Spleen (tissue), 11 donors: Measurements from ENCODE around the gene KLHDC9. TPM values are rescaled to one million over a fixed set of nuclear protein-coding genes. Genes with fewer than 3 reads are reported as not detected.

Experiments
- DNase-seq: peaks from one replicate; pipeline ENCODE4 v3.0.0-alpha.2; 2020
- H3K27ac ChIP-seq, 8 donors: fragments of 200-600 bp; sonication (generic) in 7 of 8; 1 replicate in 4 of 8; 2 replicates in 4 of 8; pipeline versions ENCODE4 v1.5.0 to v1.8.0; 2016 to 2021; ENCODE audit warnings: inconsistent platforms in 4 of 8, mild to moderate bottlenecking in 4 of 8, moderate library complexity in 1 of 8
- H3K27me3 ChIP-seq, 7 donors: fragments of 200-600 bp; sonication (generic) in 6 of 7; replicated peaks in 1 of 7; 1 replicate in 4 of 7; 2 replicates in 3 of 7; pipeline versions ENCODE4 v1.5.0 to v1.8.0; 2016 to 2021; ENCODE audit warnings: inconsistent platforms in 3 of 7, mild to moderate bottlenecking in 1 of 7
- H3K36me3 ChIP-seq, 6 donors: fragments of 200-600 bp; sonication (generic) in 5 of 6; 1 replicate in 4 of 6; 2 replicates in 2 of 6; pipeline versions ENCODE4 v1.5.0 to v1.8.0; 2016 to 2021; ENCODE audit warnings: inconsistent platforms in 2 of 6
- H3K4me1 ChIP-seq, 6 donors: fragments of 200-600 bp; sonication (generic) in 5 of 6; 1 replicate in 3 of 6; 2 replicates in 3 of 6; pipeline versions ENCODE4 v1.5.0 to v1.8.0; 2016 to 2021; ENCODE audit warnings: inconsistent platforms in 3 of 6
- H3K4me3 ChIP-seq, 8 donors: fragments of 200-600 bp; sonication (generic) in 7 of 8; 1 replicate in 4 of 8; 2 replicates in 4 of 8; pipeline versions ENCODE4 v1.5.0 to v1.8.0; 2016 to 2021; ENCODE audit warnings: inconsistent platforms in 4 of 8, mild to moderate bottlenecking in 4 of 8, moderate library complexity in 2 of 8
- H3K9me3 ChIP-seq, 8 donors: fragments of 200-600 bp; sonication (generic) in 7 of 8; 1 replicate in 4 of 8; 2 replicates in 4 of 8; pipeline versions ENCODE4 v1.5.0 to v1.8.0; 2016 to 2021; ENCODE audit warnings: inconsistent platforms in 4 of 8
- POLR2A ChIP-seq, 3 donors: fragments of 450-650 bp; IDR thresholded peaks; one replicate each; pipeline ENCODE4 v1.5.1; 2017; ENCODE audit warnings: antibody characterized with exemption in 3 of 3, mild to moderate bottlenecking in 1 of 3
- POLR2AphosphoS5 ChIP-seq, 3 donors: sonication (generic); formaldehyde crosslinking; IDR thresholded peaks; one replicate each; pipeline ENCODE4 v1.5.1; 2017; ENCODE audit warnings: antibody characterized with exemption in 3 of 3
- WGBS, 5 donors: extraction: QIAGEN DNeasy Blood & Tissue Kit in 3 of 5; methylation state at CpG; one replicate each; pipeline versions ENCODE4 v1.1.5 to v1.1.7; 2013 to 2018; 5-methylcytosine and 5-hydroxymethylcytosine counted together
- intact Hi-C: fragments of 100-400 bp; cut with DNase I; formaldehyde crosslinking; loops from one replicate; pipeline ENCODE4 v1.15.0; 2023; ENCODE audit warnings: low total_unique reads
- polyA plus RNA-seq, 3 donors: library from polyadenylated mRNA; stranded (reverse); fragments of 200-250 nt; gene quantifications; one replicate each; pipeline ENCODE4 v1.2.1, GENCODE V29; 2013
- total RNA-seq, 7 donors: library from RNA; depleted of rRNA in 3 of 7; stranded (reverse); fragments of >200 nt in 3 of 7; fragmentation: NEBNext Ultra II Directional in 4 of 7; extraction: Animal tissue kit (Norgen Biotek cat#: 25700) in 4 of 7; gene quantifications; one replicate each; pipeline versions ENCODE4 v1.1.0 to v1.2.1, GENCODE V29; 2016 to 2021
- TF ChIP-seq, protein P1 (sequence below), 11 experiments: fragments of 200-600 bp in 7 of 11; fragments of 450-650 bp in 4 of 11; sonication (generic) in 4 of 11; IDR thresholded peaks in 8 of 11; conservative IDR thresholded peaks in 3 of 11; 1 replicate in 7 of 11; 2 replicates in 4 of 11; pipeline versions ENCODE4 v1.4.0 to v1.8.0; 2016 to 2021; ENCODE audit warnings: antibody characterized with exemption in 11 of 11, inconsistent platforms in 4 of 11, mild to moderate bottlenecking in 1 of 11
- donor health status: healthy with polysubstance abuse.
- donor health status: DM: no; HTN: no; CAD: no; lungs with moderate emphysema.
- donor health status: DM: no; HTN: no; CAD: no.
- donor health status: Bipolar disorder and iron deficiency.
- donor health status: healthy.
- donor health status: DM: no; HTN: no; CAD: no.
- donor health status: DM: yes; HTN: yes; CAD: no.

The KLHDC9 gene
- total and polyA plus RNA-seq, 10 donors, result 1.1 to 3.9 (median 1.7) TPM

DNA sequence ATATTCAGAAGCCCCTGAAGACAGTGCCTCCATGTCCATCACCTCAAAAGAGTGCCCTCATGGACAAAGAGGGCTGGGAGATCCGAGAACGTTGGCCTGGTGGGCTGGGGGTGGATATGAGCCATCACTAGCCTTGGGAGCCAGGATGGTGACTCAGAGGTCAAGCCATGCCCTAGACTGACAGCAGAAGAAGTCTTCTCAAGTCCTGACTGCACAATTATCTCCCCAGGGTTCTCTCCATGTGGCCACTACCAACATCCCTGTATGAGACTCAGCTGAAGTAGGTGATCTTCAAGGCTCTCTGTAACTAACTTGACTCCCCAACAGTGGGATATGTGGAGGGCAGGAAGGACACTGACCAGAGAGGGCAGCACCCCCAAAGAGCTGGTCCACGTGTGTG, 45.3 kb upstream of the KLHDC9 start:
- Histone ChIP-seq H3K27me3 (no peaks in the 10 kb centered on the region), H3K27ac (peak overlapping the region in 1 of 8 donors; percentile 3), H3K4me3 (no peak overlapping the region), H3K4me1 (peaks cover 0 to 44% (median 4%) of the 10 kb centered on the region in 6 donors), H3K9me3 (no peaks in the 10 kb centered on the region), H3K36me3 (peaks cover 8 to 98% (median 89%) of the 10 kb centered on the region in 6 donors)
- no peak for DNase-seq
- TF ChIP-seq POLR2A (IDR thresholded peaks at IDR 0.05), result no peak
- no peak for TF ChIP-seq POLR2AphosphoS5 (IDR thresholded peaks at IDR 0.05)
- TF ChIP-seq, protein P1, sequence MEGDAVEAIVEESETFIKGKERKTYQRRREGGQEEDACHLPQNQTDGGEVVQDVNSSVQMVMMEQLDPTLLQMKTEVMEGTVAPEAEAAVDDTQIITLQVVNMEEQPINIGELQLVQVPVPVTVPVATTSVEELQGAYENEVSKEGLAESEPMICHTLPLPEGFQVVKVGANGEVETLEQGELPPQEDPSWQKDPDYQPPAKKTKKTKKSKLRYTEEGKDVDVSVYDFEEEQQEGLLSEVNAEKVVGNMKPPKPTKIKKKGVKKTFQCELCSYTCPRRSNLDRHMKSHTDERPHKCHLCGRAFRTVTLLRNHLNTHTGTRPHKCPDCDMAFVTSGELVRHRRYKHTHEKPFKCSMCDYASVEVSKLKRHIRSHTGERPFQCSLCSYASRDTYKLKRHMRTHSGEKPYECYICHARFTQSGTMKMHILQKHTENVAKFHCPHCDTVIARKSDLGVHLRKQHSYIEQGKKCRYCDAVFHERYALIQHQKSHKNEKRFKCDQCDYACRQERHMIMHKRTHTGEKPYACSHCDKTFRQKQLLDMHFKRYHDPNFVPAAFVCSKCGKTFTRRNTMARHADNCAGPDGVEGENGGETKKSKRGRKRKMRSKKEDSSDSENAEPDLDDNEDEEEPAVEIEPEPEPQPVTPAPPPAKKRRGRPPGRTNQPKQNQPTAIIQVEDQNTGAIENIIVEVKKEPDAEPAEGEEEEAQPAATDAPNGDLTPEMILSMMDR (IDR thresholded peaks at IDR 0.05 in 8 of 11, conservative IDR thresholded peaks at IDR 0.05 in 3 of 11), result no peak
- 68 to 81% (median 80%) methylated on average over 2 to 3 of the region's 3 CpGs for WGBS, 5 donors
- intact Hi-C loops, result no loop called here

DNA sequence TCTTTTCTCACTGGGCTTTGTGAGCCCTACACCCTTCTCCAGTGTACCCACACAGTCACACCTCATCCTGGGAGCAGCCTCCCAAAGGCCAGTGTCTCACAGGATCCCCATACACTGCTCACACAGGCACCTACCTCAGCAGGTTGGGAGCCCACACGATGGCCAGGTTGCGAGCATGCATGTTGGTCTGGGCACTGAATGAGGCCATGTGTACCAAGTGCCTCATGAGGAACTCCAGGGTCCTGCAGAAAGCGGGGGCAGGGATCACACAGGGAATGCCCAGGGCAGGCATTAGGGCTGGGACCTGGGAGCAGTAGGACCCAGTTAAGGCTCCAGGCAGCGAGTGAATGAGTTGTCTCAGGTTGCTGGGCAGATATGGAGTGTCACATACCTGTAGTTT, 43.9 kb upstream of the KLHDC9 start:
- intact Hi-C loops, result no loop called here
- Histone ChIP-seq H3K27ac (peak overlapping the region in 1 of 8 donors; percentile 0), H3K9me3 (no peaks in the 10 kb centered on the region), H3K4me1 (peaks cover 0 to 44% (median 3%) of the 10 kb centered on the region in 6 donors), H3K4me3 (no peak overlapping the region), H3K36me3 (peaks cover 8 to 98% (median 86%) of the 10 kb centered on the region in 6 donors), H3K27me3 (no peaks in the 10 kb centered on the region)
- 87 to 100% (median 91%) methylated on average over 4 of the region's 4 CpGs for WGBS, 5 donors
- TF ChIP-seq, protein P1 (IDR thresholded peaks at IDR 0.05 in 8 of 11, conservative IDR thresholded peaks at IDR 0.05 in 3 of 11), result no peak
- peak in 2 of 3 donors; percentile 31 to 60 for TF ChIP-seq POLR2AphosphoS5 (IDR thresholded peaks at IDR 0.05)
- DNase-seq, result peak; percentile 51

GRCh38 chr1:161054805-161055204, 43.4 kb upstream of the KLHDC9 start:
- Histone ChIP-seq H3K4me1 (peaks cover 0 to 44% (median 1%) of the 10 kb centered on the region in 6 donors), H3K4me3 (no peak overlapping the region), H3K9me3 (no peaks in the 10 kb centered on the region), H3K27me3 (no peaks in the 10 kb centered on the region), H3K36me3 (peaks cover 8 to 98% (median 83%) of the 10 kb centered on the region in 6 donors), H3K27ac (peak overlapping the region in 1 of 8 donors; percentile 0)
- TF ChIP-seq POLR2A (IDR thresholded peaks at IDR 0.05) (no peak), POLR2AphosphoS5 (IDR thresholded peaks at IDR 0.05) (no peak)
- TF ChIP-seq, protein P1 (IDR thresholded peaks at IDR 0.05 in 8 of 11, conservative IDR thresholded peaks at IDR 0.05 in 3 of 11), result peak in 1 of 11 experiments; percentile 40
- intact Hi-C loops, result no loop called here
- DNase-seq, result peak; percentile 17
- 80 to 95% (median 86%) methylated on average over 7 of the region's 7 CpGs for WGBS, 5 donors

DNA sequence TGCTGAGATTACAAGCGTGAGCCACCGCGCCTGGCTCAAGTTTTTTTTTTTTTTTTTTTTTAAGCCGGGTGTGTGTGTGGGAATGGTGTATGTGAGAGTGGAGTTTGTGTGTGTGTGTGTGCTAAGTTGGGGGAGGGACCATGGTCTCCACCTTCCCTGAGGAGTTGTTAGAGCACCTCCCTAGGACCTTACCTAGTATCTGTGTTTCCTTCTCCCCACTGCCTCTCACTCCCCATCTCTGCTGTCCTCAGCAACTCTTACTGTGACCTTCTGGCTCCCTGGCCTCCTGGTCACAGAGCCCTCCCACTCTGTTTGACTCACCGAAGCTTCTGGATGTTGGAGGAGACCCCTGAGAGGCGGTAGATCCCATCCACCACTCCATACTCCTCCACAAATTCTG, 38.9 kb upstream of the KLHDC9 start:
- whole genome bisulfite sequencing, 5 donors, result 78 to 95% (median 89%) methylated on average over 6 of the region's 6 CpGs
- intact Hi-C loops, result no loop called here
- no peaks in the 10 kb centered on the region for H3K27me3 ChIP-seq
- H3K4me3 ChIP-seq, result no peak overlapping the region
- H3K4me1 ChIP-seq, result peaks cover 0 to 76% (median 35%) of the 10 kb centered on the region in 6 donors
- peaks cover 2 to 97% (median 58%) of the 10 kb centered on the region in 6 donors for H3K36me3 ChIP-seq
- no peaks in the 10 kb centered on the region for H3K9me3 ChIP-seq
- no peak for TF ChIP-seq POLR2A (IDR thresholded peaks at IDR 0.05)
- TF ChIP-seq, protein P1 (IDR thresholded peaks at IDR 0.05 in 8 of 11, conservative IDR thresholded peaks at IDR 0.05 in 3 of 11), result no peak
- no peak for TF ChIP-seq POLR2AphosphoS5 (IDR thresholded peaks at IDR 0.05)
- DNase-seq, result no peak
- H3K27ac ChIP-seq, result peak overlapping the region in 2 of 8 donors; percentile 4 to 28
